GM18870 (cell line): ENCODE data around the gene DENND5A.

ENCODE experiments used
- ATAC-seq: cut with Tn5 transposase; IDR thresholded peaks from one replicate; pipeline ENCODE4 v1.9.1; 2021; ENCODE audit warnings: moderate library complexity; ENCODE audit not compliant: unreplicated experiment

Gene DENND5A

DNA sequence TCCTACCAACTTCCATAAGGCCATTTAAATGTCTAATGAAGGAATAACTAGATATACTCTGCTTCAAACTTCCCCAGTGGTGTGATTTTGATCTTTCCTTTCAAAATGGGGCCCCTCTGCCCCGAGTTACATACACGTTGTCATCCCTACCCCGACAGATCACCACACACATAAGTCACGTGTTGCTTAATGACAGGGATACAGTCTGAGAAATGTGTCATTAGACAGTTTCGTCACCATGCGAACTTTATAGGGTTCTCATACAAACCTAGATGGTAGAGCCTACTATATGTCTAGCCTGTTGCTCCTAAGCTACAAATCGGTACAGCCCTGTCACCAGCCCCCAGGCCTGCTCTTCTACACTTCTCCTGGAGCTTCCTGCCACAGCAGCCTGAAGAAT, 124.0 kb downstream of the DENND5A start:
- ATAC-seq = no peak

DNA sequence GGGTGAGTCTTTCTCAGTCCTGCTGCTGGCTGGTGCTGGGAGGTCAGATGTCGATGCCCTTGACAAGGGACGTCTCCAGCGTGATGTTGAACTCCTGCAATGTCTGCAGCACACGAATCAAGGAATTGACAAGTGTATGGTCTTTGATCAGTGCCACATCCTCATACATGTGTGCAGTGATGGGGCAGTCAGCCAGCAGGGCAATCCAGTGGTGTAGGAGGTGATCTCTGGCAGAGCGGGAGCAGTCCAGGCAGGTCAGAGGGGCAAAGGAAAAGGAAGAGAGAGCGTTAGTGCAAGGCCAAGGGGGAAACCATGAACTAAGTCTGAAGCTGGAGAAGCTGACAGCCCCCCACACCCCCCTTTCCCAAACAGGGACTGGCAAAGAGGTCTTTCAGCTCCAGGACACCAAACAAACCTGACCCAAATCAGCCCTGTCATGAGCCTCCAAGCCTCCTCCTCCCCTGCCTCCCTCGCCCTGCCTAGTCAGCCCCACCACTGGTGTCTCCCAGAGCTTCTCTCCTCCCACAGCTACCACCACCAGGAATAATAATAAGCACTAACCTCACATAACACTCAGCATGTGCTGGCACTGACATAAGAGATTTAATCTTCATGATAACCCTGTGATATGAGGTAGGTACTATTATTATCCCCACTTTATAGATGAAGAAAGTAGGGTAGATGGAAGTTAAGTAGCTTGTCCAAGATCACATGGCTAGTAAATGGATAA, 125.4 kb downstream of the DENND5A start:
- ATAC-seq = no peak

DNA sequence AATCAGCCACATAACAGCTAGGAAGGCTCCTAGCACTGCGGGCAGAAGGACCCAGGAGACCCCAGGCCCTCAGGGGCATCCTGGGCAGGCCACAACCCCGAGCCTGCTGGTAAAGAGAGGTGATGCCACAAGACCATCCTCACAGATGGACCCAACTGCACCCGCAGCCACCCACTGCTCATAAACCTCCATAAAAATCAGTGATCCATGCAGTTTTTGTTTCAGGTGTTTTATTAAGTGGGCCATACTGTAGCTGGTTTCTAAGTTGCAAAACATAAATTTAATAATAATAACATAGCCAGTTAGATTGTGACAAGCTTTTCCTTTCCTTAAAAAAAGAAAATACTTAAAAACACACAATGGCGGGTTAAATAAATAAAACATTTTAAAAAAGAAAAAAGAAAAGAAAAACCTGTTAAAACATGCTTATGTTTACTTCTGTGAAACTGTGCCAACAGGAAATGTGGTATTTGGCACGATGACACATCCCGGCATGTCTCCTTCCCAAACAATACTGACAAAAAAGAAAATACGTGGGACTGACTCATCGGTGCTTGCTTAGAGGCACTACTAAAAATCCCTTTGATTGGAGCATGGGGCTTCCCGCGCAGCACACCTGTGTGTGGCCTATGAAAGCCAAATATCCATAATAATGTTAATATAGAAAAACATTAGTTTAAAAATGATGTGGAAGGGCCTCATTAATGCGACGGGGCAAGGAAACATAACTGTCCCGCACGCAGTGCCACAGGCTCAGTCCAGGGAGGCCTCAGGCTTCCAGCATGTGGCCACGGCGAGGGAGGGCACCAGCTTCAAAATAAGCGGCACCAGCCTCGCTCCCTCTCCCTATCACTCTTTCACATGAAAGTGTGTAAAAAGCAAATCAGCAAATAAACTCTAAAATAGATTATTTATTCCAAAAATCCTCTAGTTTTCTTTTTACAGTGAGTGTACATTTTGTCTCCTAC, 126.3 kb downstream of the DENND5A start:
- ATAC-seq = no peak

DNA sequence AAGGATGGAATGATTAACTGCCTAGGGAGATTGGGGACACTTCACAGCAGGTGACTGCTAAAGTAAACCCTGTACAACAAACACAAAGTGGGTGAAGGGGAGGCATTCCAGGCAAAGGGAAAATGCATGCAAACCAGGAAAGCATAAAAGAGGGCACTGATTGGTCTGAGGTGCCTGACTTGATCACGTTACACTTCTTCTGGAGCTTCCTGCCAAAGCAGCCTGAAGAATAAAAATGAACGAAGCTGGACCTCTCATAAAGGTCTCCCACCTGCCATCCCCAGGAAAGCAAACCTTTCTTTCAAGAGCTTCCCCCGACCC, 127.1 kb downstream of the DENND5A start:
- no peak for ATAC-seq

DNA sequence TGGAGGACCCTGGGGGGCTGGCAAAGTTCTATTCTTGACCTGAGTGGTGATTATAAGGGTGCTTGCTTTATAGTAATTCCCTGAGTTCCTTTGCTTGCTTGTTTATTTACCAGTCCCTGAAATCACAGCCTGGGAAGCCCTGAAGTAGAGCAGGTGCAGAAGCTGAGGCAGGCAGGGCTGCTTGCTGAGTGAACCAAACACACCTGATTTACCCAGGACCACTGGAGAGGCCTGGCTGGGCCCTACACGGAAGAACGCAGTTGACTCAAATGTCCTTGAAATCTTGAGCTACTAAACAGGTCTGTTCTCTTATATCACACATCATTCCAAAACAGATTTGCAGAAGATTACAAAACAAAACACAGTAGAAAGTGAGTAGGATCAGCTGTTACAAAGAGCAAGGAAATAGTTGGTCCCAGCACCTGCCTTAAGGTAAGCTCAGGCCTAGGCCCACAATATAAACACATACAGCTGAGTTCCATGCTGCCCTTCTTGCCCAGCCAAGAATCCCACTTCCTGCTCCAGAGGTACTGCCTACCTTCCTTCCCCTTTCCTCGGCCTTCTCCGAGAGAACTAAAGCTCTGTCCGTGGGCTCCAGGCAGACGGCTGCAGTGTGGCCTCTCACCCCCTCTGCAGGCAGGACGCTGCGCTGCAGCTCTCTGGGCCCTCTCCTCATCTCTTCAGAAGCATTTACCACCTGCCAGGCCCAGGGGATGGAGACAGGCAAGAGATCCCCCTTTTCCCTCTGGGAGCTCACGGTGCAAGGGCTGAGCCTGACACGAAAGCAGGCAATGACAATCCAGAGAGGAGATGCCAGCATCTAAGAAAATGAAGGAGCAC, 127.6 kb downstream of the DENND5A start:
- no peak for ATAC-seq

DNA sequence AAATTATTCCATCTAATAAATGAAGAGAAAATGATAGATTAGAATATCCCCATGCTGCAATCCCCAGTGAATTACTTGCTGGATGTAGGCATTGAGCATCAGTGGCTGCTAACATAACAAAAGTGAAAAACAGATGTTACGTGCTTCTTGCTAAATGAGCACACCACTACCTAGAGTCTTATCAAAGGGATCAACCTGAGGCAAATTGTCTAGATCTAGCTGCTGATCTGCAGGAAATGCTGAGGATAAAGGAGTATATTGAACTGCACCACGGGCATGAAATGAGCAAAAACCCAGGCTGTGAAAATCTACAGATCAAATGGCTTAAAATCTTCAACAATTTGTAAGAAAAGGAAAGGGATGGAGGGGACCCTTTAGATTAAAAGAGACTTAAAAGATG, 128.4 kb downstream of the DENND5A start:
- ATAC-seq = no peak

DNA sequence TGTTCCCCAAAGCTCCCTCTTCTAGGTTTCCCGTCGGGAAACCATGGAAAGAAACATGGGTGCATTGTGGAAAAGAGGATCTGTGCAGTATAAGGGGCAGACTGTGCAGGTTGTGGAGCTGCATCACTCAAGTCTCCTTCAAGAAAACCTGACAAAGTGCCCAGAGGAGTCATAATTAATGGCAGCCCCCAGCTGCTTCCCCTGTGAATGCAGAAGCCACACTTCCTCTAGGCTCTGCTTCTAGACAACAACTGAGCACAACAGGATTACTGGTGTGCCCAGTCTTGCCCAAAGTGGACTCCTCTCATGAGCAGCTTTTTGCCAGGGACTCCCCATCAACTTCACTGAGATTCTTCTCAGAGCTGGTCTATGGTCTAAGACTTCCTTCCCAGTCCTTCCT, 131.2 kb downstream of the DENND5A start:
- ATAC-seq = no peak

DNA sequence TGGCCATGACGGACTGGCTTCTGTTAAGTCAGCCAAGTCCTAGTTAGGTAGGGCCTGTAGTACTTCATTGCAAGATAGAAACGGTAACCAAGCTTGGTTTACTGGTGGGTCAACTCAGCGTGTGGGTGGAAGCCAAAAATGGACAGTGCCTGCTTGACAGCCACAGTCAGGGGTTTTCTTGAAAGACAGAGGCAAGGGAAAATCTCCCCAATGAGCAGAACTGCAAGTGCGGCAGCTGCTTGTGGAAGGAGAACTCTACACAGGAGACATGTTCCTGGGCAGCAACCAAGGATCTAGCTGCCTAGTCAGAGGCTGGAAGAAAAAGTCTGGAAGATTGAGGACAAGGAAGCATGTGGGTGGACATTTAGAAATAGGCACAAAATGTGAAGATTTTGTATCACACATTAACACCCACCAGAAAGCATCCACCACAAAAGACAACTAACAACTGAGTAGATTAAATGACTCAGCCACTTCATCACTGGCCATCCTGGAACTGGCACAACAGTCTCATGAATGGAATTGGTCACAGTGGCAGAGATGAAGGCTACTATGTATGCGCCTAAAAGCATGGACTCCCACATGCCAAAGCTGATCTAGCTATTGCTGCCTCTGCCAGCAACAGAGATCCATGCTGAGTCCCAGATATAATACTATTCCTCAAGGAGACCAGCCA, 132.8 kb downstream of the DENND5A start:
- ATAC-seq = no peak

DNA sequence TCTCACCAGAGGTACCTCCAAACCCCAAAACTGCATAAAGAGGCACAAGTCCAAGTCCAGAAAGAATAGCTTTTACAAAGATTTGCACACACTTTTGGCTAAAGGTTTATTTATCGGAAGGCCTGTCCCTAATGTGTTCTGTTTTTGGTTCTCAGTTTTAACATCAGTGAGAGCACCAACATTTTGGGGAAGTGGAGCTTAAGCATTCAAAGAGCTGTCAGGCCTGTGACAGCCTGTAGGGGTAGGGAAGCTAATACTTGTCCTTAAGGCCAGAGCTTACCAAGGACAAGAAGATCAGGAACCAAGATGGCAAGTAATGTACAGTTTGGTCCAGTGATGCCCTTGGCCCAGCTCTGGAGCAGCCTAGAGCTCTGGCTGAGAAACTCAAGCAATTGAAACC, 134.9 kb downstream of the DENND5A start:
- ATAC-seq = no peak

DNA sequence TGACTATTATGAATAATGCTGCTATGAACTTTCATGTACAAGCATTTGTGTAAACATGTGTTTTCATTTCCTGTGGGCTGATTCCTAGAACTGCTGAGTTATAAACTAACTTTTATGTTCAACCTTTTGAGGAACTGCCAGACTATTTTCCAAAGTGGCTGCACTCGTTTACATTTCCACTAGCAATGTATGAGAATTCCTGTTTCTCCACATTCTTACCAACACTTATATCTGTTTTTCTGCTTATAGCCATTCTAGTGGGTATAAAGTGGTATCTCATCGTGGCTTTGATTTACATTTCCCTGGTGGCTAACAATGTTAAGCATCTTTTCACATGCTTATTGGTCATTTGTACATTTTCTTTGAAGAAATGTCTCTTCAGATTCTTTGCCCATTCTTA, 138.5 kb downstream of the DENND5A start:
- no peak for ATAC-seq

DNA sequence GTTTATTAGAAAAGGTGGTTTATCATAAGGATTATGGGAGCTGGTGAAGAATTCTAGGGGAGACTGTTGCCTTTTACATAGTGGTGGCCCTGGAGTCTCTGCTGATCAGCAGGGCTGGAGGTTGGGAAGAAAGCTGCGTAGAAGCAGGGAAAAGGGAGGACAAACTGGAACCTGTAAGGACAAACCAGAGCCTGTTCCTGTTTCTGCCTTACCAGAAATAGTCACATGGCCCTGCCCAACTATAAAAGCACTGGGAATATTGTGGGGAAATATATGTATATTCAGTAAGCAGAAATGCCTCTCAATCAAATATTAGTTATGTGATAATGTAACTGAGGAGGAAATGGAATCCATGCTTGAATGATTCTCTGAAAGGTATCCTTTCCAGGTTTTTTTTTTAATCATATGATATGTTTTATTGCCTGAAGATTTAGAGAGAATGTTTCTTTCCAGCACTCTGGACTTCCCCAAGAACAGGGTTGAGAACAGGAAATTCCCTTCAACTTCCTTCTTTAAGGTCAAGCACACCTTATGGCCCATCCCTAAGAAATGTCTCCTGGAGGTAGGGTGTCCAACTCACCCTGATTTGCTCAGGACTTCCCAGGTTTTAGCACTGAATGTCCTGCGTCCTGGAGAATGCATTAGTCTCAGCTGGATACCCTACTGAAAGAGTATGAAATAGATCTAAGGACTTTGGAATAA, 139.8 kb downstream of the DENND5A start:
- ATAC-seq = no peak

DNA sequence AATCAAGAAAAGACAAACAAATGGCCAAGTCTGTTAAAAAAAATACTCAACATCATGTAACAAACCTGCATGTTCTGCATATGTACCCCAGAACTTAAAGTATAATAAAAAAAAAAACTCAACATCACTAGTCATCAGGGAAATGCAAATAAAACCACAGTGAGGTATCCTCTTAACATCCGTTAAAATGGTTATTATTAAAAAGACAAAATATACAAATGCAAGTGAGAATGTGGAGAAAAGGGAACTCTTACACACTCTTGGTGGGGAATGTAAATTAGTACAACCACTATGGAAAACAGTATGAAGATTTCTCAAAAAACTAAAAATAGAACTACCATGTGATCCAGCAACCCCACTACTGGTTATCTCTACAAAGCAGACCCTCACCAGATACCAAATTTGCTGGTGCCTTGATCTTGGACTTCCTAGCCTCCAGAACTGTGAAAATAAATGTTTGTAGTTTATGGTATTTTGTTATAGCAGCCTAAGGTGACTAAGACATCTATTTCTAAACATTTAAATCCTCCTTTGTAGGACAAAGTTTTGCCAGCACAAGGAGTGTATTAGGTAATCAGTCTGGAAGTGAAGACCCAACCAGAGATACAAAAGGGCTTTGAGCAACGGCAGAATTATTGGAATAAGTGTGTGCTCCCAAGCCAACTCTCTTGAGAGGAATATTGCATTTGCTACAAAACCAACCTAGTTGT, 141.4 kb downstream of the DENND5A start:
- ATAC-seq = no peak

DNA sequence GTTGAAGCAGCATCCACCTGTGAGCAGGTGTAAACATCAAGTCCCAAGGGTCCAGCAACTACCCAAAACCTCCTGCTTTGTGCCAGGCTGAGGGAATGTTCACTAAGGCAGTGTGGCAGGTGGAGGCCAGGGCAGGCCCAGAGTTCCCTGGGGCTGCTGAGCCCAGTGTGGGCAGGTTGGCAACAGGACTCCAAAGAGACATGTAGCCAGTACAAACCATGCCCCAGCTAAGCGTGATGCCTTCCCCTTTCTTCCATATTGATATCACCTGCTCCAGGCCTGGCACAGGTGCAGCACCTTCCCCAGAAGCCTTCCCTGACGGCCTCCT, 143.7 kb downstream of the DENND5A start:
- no peak for ATAC-seq

DNA sequence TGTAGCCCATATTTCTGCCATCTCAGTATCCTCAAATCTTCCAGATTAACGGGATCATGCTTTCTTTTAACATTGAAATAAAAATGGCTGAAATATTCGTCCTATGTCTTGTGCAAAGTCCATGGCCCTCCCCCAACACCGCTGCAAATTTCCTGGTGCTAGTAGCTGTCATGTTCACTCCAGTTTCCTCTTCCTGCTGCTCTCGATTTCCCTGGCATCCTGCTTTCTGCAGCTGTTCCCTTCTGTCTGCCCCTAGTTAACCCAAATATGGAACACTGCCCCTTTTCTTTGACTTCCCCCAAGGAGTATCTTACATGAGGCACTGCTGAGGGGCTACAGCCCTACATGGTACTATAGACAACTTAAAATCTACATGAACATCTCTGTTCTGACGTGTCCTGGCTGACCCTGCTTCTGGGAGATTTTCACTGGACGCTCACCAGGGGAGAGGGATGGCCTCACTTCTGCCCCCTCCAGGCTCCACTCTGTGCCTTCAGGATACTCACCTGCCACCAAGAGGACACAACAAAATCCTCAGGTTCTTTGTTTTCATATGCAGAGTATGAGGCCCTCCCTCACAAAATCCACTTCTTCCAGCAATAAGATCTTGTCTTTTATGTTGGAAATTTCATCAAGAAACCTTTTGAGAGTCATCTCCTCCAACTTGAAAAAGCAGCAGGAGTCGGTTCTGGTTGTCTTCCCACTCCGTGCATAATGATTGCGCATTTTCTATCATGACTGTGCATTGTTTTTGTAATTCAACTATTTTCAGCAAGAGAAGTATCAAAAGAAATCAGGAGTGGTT, 144.3 kb downstream of the DENND5A start:
- ATAC-seq = no peak

DNA sequence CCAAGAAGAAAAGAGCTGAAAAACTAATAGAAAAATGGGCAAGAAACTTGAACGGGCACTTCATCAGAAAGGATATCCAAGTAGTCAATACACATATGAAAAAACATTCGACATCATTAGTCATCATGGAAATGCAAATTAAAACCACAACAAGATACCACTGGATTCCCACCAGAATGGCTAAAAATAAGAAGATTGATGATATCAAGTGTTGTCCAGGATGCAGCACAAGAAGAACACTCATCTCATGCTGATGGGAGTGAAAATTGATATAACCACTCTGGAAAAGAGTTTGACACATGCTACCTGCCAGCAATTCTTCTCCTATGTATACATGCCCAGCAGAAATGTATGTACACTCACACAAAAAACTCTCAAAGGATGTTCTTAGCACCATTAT, 146.9 kb downstream of the DENND5A start:
- ATAC-seq = no peak

DNA sequence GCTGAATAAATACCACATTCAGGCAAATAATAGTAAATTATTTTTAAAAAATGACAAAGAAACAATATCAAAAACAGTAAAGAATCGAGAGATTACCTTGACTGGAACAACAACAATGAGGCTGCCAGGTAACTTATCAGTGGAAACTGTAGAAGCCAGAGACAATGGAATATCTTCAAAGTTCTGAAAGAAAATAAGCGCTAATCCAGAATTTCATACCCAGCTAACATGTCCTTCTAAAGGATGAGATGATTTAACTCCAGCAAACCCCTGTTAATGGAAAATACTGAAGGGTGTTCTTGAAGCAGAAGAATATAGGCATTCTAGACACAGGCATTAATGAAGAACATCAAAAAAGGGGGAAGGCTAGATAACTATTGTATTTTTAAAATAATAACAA, 153.1 kb downstream of the DENND5A start:
- ATAC-seq = no peak

DNA sequence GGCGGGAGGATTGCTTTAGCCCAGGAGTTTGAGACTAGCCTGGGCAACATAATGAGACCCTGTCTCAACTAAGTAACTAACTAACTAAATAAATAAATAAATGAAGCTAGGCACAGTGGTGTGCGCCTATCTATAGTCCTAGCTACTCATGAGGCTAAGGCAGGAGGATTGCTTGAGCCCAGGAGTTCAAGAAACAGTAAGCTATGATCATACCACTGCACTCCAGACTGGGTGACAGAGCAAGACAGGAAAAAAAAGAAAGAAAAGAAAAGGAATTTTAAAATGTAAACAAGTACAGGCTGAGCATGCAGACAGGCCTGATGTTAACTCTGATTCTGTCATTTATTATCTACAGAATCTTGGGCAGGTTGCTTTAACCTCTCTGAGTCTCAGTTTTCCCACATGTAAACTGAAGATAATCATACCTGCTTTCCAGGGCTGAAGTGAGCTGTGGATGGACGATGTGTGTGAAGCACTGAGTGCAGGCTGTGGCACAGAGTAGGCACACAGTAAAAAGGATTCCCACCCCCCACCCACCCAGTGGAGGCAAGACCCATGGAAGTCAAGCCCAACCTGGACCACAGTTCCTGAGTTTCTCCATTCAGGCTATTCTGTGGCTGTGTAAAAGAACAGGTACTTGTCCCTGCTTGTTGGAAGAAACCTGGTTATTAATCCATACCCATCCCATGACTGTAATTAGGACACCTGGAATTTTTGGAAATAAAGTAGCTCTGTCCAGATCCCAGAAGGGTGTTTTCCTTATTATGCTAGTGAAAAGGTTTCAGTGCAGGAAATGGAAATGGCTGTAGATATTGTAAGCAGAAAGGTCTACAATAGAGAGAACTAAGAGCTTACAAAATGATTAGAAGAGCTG, 155.1 kb downstream of the DENND5A start:
- no peak for ATAC-seq

DNA sequence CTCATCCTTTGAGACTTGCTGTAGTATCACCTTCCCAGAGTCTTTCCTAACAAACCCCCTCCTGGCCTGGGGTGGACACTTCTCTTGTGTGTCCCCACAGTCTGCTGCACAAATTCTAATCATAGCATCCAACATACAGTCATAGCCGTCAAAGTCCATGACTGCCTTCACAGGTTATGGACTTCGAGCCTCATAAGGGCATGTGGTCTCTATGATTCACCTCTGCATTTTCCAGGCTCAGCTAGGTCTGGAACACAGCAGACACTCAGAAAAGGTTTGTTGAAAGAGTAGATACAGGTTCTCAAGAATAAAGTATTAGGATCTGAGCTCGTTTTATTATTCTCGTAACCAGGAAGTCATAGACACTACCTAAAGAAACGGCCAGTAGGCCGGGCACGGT, 160.6 kb downstream of the DENND5A start:
- ATAC-seq = no peak
